WTC11 (cell line): ENCODE data around the gene TATDN3. TPM values are rescaled to one million over a fixed set of nuclear protein-coding genes. Genes with fewer than 3 reads are reported as not detected.

Experiments
- CBFB ChIP-seq: sonication (generic); formaldehyde crosslinking; IDR thresholded peaks from 2 replicates; pipeline ENCODE4 v1.8.1; 2022; ENCODE audit warnings: mild to moderate bottlenecking, low read depth, missing genetic modification reagents
- CREB1 ChIP-seq: sonication (generic); formaldehyde crosslinking; IDR thresholded peaks from 2 replicates; pipeline ENCODE4 v1.8.0; 2023; ENCODE audit warnings: mild to moderate bottlenecking, missing genetic modification reagents
- FOXJ3 ChIP-seq: sonication (generic); formaldehyde crosslinking; IDR thresholded peaks from 2 replicates; pipeline ENCODE4 v1.9.0; 2021; ENCODE audit warnings: missing genetic modification reagents, mild to moderate bottlenecking, borderline replicate concordance
- HMGA2 ChIP-seq: fragments of 250-450 bp; sonication (Bioruptor Pico); IDR thresholded peaks from 2 replicates; pipeline ENCODE4 v1.4.0; 2021; ENCODE audit warnings: mild to moderate bottlenecking, moderate library complexity
- MYBL2 ChIP-seq: sonication (generic); formaldehyde crosslinking; IDR thresholded peaks from 2 replicates; pipeline ENCODE4 v1.8.1; 2023; ENCODE audit warnings: mild to moderate bottlenecking, moderate library complexity, missing genetic modification reagents
- NFE2L1 ChIP-seq: sonication (generic); formaldehyde crosslinking; IDR thresholded peaks from 2 replicates; pipeline ENCODE4 v1.8.1; 2023; ENCODE audit warnings: missing genetic modification reagents
- NR1H2 ChIP-seq: sonication (generic); formaldehyde crosslinking; IDR thresholded peaks from 2 replicates; pipeline ENCODE4 v1.9.0; 2021; ENCODE audit warnings: mild to moderate bottlenecking, moderate library complexity, missing genetic modification reagents
- SMAD3 ChIP-seq: sonication (generic); formaldehyde crosslinking; IDR thresholded peaks from 2 replicates; pipeline ENCODE4 v1.8.0; 2022; ENCODE audit warnings: missing genetic modification reagents, mild to moderate bottlenecking, borderline replicate concordance
- ZBTB21 ChIP-seq: sonication (generic); formaldehyde crosslinking; IDR thresholded peaks from 2 replicates; pipeline ENCODE4 v1.8.1; 2023; ENCODE audit warnings: mild to moderate bottlenecking, missing genetic modification reagents, borderline replicate concordance
- ZNF263 ChIP-seq: sonication (generic); formaldehyde crosslinking; IDR thresholded peaks from 2 replicates; pipeline ENCODE4 v1.8.1; 2022; ENCODE audit warnings: low read depth, mild to moderate bottlenecking, moderate library complexity, missing genetic modification reagents
- ZNF512 ChIP-seq: sonication (generic); formaldehyde crosslinking; IDR thresholded peaks from 2 replicates; pipeline ENCODE4 v1.8.1; 2022; ENCODE audit warnings: missing genetic modification reagents, borderline replicate concordance
- total RNA-seq: library from RNA; stranded (reverse); gene quantifications from 3 replicates; pipeline ENCODE4 v1.2.3, GENCODE V29; 2021
- TF ChIP-seq, protein P1 (sequence below): fragments of 250-450 bp; sonication (Bioruptor Pico); IDR thresholded peaks from 2 replicates; pipeline ENCODE4 v1.9.0; 2021; ENCODE audit warnings: mild to moderate bottlenecking, borderline replicate concordance
- TF ChIP-seq, protein P2 (sequence below): sonication (generic); formaldehyde crosslinking; IDR thresholded peaks from 2 replicates; pipeline ENCODE4 v1.8.0; 2023; ENCODE audit warnings: missing genetic modification reagents, mild to moderate bottlenecking, borderline replicate concordance
- TF ChIP-seq, protein P3 (sequence below): sonication (generic); formaldehyde crosslinking; conservative IDR thresholded peaks from 2 replicates; pipeline ENCODE4 v1.8.1; 2023; ENCODE audit warnings: mild to moderate bottlenecking, low read depth, missing genetic modification reagents, moderate library complexity
- TF ChIP-seq, protein P4 (sequence below): sonication (generic); formaldehyde crosslinking; IDR thresholded peaks from 2 replicates; pipeline ENCODE4 v1.8.1; 2023; ENCODE audit warnings: mild to moderate bottlenecking, missing genetic modification reagents, borderline replicate concordance
- TF ChIP-seq, protein P5 (sequence below): fragments of 250-450 bp; sonication (Bioruptor Pico); IDR thresholded peaks from 2 replicates; pipeline ENCODE4 v1.8.0; 2021; ENCODE audit warnings: mild to moderate bottlenecking
- TF ChIP-seq, protein P6 (sequence below): fragments of 250-450 bp; sonication (Bioruptor Pico); IDR thresholded peaks from 2 replicates; pipeline ENCODE4 v1.9.0; 2021; ENCODE audit warnings: mild to moderate bottlenecking

TATDN3 gene
- total RNA-seq, 1 experiment from 2014 or later = 19.3 TPM

DNA sequence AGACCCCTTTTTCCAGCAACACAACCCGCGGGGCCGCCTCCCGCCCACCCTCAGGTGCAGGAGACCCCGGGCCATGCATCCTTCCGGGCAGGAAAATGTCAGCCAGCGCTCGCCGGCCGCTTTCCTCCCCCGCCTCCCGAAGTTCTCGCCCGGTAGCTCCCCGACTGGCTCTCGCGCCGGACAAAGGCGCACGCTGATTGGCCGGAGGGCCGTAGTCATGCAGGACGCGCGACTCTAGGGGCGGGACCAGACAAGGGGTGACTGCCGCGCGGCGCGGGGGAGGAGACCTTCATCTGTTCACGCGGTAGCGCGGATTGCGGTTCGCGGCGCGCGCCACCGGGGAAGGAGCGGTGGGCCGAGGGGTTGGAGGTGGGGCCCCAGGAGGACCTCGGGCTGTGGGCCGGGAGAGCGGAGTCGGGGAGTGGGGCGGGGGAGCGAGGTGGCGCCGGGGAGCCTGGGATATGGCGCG, 66.3 kb downstream of the TATDN3 start, which contains the start of gene FLVCR1 (continued):
- TF ChIP-seq, protein P1, sequence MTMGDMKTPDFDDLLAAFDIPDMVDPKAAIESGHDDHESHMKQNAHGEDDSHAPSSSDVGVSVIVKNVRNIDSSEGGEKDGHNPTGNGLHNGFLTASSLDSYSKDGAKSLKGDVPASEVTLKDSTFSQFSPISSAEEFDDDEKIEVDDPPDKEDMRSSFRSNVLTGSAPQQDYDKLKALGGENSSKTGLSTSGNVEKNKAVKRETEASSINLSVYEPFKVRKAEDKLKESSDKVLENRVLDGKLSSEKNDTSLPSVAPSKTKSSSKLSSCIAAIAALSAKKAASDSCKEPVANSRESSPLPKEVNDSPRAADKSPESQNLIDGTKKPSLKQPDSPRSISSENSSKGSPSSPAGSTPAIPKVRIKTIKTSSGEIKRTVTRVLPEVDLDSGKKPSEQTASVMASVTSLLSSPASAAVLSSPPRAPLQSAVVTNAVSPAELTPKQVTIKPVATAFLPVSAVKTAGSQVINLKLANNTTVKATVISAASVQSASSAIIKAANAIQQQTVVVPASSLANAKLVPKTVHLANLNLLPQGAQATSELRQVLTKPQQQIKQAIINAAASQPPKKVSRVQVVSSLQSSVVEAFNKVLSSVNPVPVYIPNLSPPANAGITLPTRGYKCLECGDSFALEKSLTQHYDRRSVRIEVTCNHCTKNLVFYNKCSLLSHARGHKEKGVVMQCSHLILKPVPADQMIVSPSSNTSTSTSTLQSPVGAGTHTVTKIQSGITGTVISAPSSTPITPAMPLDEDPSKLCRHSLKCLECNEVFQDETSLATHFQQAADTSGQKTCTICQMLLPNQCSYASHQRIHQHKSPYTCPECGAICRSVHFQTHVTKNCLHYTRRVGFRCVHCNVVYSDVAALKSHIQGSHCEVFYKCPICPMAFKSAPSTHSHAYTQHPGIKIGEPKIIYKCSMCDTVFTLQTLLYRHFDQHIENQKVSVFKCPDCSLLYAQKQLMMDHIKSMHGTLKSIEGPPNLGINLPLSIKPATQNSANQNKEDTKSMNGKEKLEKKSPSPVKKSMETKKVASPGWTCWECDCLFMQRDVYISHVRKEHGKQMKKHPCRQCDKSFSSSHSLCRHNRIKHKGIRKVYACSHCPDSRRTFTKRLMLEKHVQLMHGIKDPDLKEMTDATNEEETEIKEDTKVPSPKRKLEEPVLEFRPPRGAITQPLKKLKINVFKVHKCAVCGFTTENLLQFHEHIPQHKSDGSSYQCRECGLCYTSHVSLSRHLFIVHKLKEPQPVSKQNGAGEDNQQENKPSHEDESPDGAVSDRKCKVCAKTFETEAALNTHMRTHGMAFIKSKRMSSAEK (CRISPR knock-in tag) = no peak
- TF ChIP-seq, protein P2, sequence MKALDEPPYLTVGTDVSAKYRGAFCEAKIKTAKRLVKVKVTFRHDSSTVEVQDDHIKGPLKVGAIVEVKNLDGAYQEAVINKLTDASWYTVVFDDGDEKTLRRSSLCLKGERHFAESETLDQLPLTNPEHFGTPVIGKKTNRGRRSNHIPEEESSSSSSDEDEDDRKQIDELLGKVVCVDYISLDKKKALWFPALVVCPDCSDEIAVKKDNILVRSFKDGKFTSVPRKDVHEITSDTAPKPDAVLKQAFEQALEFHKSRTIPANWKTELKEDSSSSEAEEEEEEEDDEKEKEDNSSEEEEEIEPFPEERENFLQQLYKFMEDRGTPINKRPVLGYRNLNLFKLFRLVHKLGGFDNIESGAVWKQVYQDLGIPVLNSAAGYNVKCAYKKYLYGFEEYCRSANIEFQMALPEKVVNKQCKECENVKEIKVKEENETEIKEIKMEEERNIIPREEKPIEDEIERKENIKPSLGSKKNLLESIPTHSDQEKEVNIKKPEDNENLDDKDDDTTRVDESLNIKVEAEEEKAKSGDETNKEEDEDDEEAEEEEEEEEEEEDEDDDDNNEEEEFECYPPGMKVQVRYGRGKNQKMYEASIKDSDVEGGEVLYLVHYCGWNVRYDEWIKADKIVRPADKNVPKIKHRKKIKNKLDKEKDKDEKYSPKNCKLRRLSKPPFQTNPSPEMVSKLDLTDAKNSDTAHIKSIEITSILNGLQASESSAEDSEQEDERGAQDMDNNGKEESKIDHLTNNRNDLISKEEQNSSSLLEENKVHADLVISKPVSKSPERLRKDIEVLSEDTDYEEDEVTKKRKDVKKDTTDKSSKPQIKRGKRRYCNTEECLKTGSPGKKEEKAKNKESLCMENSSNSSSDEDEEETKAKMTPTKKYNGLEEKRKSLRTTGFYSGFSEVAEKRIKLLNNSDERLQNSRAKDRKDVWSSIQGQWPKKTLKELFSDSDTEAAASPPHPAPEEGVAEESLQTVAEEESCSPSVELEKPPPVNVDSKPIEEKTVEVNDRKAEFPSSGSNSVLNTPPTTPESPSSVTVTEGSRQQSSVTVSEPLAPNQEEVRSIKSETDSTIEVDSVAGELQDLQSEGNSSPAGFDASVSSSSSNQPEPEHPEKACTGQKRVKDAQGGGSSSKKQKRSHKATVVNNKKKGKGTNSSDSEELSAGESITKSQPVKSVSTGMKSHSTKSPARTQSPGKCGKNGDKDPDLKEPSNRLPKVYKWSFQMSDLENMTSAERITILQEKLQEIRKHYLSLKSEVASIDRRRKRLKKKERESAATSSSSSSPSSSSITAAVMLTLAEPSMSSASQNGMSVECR = peak; percentile 84; the same call in 1 of the 2 replicates
- TF ChIP-seq NR1H2 (no peak), MYBL2 (no peak; the same call in 1 of the 2 replicates), HMGA2 (CRISPR knock-in tag) (no peak), CREB1 (CRISPR knock-in tag) (no peak), SMAD3 (no peak), CBFB (no peak), ZNF512 (CRISPR knock-in tag) (no peak), ZNF263 (CRISPR knock-in tag) (no peak), NFE2L1 (CRISPR knock-in tag) (no peak), ZBTB21 (CRISPR knock-in tag) (no peak), FOXJ3 (no peak)
- TF ChIP-seq, protein P3, sequence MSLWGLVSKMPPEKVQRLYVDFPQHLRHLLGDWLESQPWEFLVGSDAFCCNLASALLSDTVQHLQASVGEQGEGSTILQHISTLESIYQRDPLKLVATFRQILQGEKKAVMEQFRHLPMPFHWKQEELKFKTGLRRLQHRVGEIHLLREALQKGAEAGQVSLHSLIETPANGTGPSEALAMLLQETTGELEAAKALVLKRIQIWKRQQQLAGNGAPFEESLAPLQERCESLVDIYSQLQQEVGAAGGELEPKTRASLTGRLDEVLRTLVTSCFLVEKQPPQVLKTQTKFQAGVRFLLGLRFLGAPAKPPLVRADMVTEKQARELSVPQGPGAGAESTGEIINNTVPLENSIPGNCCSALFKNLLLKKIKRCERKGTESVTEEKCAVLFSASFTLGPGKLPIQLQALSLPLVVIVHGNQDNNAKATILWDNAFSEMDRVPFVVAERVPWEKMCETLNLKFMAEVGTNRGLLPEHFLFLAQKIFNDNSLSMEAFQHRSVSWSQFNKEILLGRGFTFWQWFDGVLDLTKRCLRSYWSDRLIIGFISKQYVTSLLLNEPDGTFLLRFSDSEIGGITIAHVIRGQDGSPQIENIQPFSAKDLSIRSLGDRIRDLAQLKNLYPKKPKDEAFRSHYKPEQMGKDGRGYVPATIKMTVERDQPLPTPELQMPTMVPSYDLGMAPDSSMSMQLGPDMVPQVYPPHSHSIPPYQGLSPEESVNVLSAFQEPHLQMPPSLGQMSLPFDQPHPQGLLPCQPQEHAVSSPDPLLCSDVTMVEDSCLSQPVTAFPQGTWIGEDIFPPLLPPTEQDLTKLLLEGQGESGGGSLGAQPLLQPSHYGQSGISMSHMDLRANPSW = no peak
- TF ChIP-seq, protein P4, sequence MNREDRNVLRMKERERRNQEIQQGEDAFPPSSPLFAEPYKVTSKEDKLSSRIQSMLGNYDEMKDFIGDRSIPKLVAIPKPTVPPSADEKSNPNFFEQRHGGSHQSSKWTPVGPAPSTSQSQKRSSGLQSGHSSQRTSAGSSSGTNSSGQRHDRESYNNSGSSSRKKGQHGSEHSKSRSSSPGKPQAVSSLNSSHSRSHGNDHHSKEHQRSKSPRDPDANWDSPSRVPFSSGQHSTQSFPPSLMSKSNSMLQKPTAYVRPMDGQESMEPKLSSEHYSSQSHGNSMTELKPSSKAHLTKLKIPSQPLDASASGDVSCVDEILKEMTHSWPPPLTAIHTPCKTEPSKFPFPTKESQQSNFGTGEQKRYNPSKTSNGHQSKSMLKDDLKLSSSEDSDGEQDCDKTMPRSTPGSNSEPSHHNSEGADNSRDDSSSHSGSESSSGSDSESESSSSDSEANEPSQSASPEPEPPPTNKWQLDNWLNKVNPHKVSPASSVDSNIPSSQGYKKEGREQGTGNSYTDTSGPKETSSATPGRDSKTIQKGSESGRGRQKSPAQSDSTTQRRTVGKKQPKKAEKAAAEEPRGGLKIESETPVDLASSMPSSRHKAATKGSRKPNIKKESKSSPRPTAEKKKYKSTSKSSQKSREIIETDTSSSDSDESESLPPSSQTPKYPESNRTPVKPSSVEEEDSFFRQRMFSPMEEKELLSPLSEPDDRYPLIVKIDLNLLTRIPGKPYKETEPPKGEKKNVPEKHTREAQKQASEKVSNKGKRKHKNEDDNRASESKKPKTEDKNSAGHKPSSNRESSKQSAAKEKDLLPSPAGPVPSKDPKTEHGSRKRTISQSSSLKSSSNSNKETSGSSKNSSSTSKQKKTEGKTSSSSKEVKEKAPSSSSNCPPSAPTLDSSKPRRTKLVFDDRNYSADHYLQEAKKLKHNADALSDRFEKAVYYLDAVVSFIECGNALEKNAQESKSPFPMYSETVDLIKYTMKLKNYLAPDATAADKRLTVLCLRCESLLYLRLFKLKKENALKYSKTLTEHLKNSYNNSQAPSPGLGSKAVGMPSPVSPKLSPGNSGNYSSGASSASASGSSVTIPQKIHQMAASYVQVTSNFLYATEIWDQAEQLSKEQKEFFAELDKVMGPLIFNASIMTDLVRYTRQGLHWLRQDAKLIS (CRISPR knock-in tag) = peak; percentile 75; the same call in 1 of the 2 replicates
- TF ChIP-seq, protein P5, sequence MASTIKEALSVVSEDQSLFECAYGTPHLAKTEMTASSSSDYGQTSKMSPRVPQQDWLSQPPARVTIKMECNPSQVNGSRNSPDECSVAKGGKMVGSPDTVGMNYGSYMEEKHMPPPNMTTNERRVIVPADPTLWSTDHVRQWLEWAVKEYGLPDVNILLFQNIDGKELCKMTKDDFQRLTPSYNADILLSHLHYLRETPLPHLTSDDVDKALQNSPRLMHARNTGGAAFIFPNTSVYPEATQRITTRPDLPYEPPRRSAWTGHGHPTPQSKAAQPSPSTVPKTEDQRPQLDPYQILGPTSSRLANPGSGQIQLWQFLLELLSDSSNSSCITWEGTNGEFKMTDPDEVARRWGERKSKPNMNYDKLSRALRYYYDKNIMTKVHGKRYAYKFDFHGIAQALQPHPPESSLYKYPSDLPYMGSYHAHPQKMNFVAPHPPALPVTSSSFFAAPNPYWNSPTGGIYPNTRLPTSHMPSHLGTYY (CRISPR knock-in tag) = no peak
- TF ChIP-seq, protein P6, sequence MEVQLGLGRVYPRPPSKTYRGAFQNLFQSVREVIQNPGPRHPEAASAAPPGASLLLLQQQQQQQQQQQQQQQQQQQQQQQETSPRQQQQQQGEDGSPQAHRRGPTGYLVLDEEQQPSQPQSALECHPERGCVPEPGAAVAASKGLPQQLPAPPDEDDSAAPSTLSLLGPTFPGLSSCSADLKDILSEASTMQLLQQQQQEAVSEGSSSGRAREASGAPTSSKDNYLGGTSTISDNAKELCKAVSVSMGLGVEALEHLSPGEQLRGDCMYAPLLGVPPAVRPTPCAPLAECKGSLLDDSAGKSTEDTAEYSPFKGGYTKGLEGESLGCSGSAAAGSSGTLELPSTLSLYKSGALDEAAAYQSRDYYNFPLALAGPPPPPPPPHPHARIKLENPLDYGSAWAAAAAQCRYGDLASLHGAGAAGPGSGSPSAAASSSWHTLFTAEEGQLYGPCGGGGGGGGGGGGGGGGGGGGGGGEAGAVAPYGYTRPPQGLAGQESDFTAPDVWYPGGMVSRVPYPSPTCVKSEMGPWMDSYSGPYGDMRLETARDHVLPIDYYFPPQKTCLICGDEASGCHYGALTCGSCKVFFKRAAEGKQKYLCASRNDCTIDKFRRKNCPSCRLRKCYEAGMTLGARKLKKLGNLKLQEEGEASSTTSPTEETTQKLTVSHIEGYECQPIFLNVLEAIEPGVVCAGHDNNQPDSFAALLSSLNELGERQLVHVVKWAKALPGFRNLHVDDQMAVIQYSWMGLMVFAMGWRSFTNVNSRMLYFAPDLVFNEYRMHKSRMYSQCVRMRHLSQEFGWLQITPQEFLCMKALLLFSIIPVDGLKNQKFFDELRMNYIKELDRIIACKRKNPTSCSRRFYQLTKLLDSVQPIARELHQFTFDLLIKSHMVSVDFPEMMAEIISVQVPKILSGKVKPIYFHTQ (CRISPR knock-in tag) = no peak
